C4-2B (cell line): Measurements from ENCODE around the gene REXO1.

Experiments
- H3K27ac ChIP-seq: fragments of 450-650 bp; 2 replicates; pipeline ENCODE4 v1.5.1; 2017
- ZFX ChIP-seq: fragments of 450-650 bp; IDR thresholded peaks from 2 replicates; pipeline ENCODE4 v1.6.1; 2017
- TF ChIP-seq, protein P1 (sequence below): fragments of 450-650 bp; conservative IDR thresholded peaks from 2 replicates; pipeline ENCODE4 v1.5.1; 2017; ENCODE audit warnings: mild to moderate bottlenecking

The REXO1 gene

DNA sequence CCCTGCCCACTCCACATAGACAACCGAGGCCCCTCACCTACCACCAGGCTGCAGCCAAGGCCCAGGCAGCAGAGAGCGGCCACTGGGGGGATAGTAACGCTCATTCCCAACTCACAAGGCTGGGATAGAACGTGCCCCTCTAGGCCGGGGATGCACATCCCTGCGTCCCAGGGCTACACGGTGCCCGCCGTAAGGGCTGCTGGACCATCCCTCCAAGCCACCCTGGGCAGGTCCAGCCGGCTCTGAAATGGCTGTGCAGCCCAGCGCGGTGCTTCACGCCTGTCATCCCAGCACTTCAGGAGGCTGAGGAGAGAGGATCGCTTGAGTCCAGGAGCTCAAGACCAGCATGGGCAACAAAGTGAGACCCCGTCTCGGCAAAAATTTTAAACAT is 3.2 kb downstream of the REXO1 start:
- no peak overlapping the region for H3K27ac ChIP-seq
- TF ChIP-seq, protein P1, sequence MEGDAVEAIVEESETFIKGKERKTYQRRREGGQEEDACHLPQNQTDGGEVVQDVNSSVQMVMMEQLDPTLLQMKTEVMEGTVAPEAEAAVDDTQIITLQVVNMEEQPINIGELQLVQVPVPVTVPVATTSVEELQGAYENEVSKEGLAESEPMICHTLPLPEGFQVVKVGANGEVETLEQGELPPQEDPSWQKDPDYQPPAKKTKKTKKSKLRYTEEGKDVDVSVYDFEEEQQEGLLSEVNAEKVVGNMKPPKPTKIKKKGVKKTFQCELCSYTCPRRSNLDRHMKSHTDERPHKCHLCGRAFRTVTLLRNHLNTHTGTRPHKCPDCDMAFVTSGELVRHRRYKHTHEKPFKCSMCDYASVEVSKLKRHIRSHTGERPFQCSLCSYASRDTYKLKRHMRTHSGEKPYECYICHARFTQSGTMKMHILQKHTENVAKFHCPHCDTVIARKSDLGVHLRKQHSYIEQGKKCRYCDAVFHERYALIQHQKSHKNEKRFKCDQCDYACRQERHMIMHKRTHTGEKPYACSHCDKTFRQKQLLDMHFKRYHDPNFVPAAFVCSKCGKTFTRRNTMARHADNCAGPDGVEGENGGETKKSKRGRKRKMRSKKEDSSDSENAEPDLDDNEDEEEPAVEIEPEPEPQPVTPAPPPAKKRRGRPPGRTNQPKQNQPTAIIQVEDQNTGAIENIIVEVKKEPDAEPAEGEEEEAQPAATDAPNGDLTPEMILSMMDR: no peak
- no peak for TF ChIP-seq ZFX

DNA sequence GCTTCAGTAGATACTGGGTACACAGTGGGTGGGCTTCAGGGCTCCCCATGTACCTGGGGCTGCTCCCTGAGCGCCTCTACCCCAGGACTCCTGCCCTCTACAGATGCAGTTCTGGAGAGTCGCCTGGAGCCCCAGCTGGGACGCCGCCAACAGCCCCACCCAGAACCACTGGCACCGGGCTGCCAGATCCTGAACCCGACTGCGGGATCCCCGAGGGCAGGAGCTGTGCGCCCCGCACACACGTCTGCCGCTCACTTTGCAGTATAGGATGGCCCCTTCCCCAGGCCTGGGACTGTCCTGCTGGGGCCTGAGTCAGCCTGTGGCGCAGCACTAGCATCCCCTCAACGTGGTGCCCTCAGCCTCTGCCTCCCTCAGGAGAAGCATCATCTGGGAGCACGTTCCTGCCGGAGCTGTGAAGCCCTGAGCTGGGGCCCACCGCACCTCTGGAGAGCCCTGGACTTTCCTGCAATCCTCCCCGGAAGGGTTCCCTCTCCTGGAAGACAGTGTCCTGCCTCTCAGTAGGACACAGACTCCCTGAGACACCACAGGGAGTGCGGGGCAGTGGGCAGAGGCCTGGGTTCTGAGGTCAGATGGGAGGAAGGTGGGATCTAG is 3.7 kb downstream of the REXO1 start:
- TF ChIP-seq, protein P1: no peak
- no peak for TF ChIP-seq ZFX
- H3K27ac ChIP-seq: no peak overlapping the region

DNA sequence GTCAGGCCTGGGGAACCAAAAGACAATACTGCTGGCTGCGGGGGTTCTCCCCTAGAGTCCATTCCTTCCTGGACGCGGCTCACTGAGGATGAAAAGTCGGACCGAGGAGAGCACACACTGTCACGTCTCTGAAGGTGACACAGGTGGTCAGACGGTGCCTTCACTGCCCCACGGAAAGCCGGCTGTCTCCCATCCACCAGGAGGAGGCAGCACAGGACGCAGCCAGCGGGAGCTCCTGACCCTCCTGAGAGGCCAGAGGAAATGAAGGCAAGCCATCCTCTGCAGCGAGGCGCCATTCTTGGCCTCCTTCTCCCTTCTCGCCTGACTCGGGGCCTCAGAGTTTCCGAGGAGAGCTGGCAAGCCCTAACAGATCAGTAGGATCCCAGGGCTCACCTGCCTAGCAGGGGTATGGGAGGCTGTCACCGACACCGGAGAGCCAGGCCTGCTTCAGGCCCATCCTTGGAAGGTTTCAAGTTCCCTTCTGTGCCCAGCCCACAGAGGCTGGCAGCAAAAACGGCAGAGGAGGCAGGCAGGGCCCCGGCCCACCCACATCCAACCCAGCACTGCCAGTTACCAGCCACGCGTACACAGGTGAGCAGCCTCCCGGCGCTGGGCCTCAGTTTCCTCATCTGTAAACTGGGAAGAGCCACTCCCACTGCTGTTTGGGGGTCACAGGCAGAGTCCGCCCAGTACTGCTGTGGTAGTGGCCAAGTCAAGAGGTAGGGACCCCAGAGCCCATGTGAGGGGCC is 4.5 kb downstream of the REXO1 start:
- H3K27ac ChIP-seq: no peak overlapping the region
- TF ChIP-seq ZFX: no peak
- TF ChIP-seq, protein P1: no peak; the same call in 1 of the 2 replicates

DNA sequence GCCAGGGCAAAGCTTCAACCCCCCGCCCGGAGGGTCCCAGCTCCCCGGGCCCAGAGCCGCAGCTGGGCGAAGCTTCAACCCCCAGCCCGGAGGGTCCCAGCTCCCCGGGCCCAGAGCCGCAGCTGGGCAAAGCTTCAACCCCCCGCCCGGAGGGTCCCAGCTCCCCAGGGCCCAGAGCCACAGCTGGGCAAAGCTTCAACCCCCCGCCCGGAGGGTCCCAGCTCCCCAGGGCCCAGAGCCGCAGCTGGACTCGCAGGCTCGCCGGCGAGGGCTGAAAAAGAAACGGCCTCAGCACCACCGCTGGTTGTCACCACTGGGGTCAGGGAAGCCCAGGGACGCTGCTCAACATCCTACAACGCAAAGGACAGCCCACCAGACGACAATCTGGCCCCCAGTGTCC is 5.2 kb downstream of the REXO1 start:
- H3K27ac ChIP-seq: no peak overlapping the region
- TF ChIP-seq, protein P1: no peak
- TF ChIP-seq ZFX: no peak

DNA sequence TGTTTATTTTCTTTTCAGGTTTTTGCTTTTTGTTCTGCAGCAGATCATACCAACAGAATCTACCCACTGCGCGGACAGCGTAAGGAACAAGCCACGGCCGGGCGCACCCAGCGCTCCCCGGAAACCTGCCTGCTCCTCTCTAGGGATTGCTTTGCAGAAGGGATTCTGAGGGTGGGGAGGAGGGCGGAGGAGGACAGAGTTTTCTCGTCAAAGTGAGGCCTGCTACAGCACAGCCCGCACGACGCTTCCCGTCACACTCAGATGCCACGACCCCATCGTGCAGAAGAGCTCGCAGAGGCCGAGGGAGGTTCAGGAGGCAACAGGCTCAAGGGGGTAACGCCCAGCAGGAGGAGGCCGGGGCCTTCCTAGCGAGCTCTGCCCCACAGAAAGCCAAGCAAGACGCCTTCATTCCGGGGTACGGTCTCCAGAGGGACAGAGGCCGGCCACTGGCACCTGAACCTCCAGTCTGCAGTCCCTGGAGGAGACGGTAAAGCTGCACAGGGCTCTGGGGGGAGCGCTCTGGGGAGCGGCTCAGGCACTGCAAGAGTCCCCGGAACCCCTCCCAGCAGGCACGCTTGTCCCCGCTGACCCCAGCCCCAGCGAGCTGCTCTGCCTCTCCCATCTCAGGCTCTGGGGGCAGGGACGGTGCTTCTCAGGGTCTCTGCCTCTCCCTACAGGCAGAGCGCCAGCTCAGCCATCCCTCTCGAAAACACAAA is 6.9 kb downstream of the REXO1 start:
- no peak overlapping the region for H3K27ac ChIP-seq
- TF ChIP-seq, protein P1: no peak
- no peak for TF ChIP-seq ZFX

DNA sequence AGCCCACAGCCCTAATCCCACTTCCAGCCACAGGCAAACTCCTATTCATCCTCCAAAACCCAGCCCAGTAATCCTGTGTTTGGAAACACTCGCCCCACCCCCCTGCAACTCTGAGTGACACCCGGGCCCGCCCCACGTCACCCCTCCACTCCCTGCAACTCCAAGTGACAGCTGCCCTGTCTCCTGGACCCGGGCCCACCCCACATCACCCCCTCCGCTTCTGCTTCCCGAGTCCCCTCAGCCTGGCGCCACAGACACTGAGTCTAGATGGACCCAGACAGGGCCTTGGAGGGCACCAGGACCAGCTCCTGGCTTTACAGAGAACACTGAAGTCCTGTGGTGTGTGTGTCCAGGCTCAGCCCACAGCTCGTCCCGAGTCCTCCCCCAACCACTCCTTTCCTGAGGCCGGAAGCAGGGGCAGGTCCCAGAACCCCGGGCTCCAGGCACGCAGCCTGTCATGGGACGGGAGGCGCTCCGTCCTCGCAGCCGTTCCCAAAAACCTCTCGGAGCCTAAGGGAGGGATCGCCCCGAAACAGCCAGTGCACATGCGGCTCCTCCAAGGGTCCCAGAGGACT is 7.7 kb downstream of the REXO1 start:
- H3K27ac ChIP-seq: no peak overlapping the region
- TF ChIP-seq ZFX: no peak
- TF ChIP-seq, protein P1: no peak
